Esophagus muscularis mucosa (tissue), 4 donors: ENCODE data around the gene SPTLC3.

Source experiments
- EP300 ChIP-seq: sonication (generic); formaldehyde crosslinking; IDR thresholded peaks from one replicate; pipeline ENCODE4 v1.6.1; 2017; ENCODE audit warnings: antibody characterized with exemption
- POLR2A ChIP-seq: fragments of 450-650 bp; IDR thresholded peaks from one replicate; pipeline ENCODE4 v1.6.1; 2017; ENCODE audit warnings: antibody characterized with exemption, moderate library complexity, mild to moderate bottlenecking, low read depth
- TF ChIP-seq, protein P1 (sequence below), 3 experiments: fragments of 200-600 bp in 2 of 3; fragments of 450-650 bp in 1 of 3; sonication (generic) in 2 of 3; IDR thresholded peaks; one replicate each; pipeline ENCODE4 v1.5.1; 2017 to 2019; ENCODE audit warnings: antibody characterized with exemption in 3 of 3, mild to moderate bottlenecking in 2 of 3, moderate library complexity in 1 of 3

DNA sequence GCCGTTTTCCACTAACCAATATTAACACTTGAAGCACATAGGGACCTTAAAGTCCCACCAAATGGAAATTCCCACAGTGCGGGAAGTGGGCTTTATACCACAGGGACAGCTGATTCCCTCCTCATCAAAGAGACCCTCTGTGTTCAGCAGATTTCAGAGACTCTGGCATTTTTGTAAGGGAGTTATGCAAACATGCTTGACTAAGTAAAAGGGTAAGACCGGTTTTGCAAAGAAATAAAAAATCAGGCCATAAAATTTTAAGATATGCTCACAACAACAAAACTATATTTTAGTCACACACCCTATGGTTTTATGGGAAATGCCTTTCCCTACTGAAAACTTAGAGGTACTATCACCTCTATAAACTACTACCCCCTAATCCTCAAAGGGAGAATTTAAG is 45.4 kb upstream of the SPTLC3 start:
- TF ChIP-seq, protein P1, sequence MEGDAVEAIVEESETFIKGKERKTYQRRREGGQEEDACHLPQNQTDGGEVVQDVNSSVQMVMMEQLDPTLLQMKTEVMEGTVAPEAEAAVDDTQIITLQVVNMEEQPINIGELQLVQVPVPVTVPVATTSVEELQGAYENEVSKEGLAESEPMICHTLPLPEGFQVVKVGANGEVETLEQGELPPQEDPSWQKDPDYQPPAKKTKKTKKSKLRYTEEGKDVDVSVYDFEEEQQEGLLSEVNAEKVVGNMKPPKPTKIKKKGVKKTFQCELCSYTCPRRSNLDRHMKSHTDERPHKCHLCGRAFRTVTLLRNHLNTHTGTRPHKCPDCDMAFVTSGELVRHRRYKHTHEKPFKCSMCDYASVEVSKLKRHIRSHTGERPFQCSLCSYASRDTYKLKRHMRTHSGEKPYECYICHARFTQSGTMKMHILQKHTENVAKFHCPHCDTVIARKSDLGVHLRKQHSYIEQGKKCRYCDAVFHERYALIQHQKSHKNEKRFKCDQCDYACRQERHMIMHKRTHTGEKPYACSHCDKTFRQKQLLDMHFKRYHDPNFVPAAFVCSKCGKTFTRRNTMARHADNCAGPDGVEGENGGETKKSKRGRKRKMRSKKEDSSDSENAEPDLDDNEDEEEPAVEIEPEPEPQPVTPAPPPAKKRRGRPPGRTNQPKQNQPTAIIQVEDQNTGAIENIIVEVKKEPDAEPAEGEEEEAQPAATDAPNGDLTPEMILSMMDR (IDR thresholded peaks at IDR 0.05), result no peak
- TF ChIP-seq EP300 (no peak), POLR2A (no peak)
